ENCODE results near the gene LIPG.

DNA sequence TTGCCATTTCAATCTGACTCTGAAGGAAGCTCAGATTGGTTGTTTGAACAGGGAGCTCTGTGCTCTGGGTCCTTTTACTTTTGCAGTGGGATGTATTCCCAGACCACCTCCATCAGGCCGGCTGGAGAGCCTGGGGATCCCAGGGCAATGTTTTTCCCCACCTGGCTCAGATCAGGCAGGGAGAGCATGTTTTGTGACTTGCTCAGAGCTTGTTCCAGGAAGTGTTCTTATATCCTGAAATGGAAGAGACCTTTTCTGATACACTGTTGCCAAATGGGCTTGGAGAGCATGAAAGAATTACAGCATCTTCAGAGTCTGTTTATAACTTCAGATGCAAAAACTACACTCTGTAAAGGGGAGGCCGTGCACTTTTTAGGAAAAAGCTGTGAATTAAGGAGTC, 56.0 kb downstream of the LIPG start:
- TF ChIP-seq, protein P1, sequence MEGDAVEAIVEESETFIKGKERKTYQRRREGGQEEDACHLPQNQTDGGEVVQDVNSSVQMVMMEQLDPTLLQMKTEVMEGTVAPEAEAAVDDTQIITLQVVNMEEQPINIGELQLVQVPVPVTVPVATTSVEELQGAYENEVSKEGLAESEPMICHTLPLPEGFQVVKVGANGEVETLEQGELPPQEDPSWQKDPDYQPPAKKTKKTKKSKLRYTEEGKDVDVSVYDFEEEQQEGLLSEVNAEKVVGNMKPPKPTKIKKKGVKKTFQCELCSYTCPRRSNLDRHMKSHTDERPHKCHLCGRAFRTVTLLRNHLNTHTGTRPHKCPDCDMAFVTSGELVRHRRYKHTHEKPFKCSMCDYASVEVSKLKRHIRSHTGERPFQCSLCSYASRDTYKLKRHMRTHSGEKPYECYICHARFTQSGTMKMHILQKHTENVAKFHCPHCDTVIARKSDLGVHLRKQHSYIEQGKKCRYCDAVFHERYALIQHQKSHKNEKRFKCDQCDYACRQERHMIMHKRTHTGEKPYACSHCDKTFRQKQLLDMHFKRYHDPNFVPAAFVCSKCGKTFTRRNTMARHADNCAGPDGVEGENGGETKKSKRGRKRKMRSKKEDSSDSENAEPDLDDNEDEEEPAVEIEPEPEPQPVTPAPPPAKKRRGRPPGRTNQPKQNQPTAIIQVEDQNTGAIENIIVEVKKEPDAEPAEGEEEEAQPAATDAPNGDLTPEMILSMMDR (IDR thresholded peaks at IDR 0.05), result no peak
- no peak for TF ChIP-seq POLR2A (IDR thresholded peaks at IDR 0.05)
- TF ChIP-seq POLR2AphosphoS5 (IDR thresholded peaks at IDR 0.05), result peak; percentile 53

Data from prostate gland (tissue), 2 donors.